GM18907 (cell line): ENCODE results near the gene HLA-DQA1.
"Not testable (repeated sequence)": the region's sequence is repeated elsewhere in the genome, so short reads cannot be mapped to it uniquely, and the experiment has no call there.

ENCODE experiments used
- ATAC-seq: cut with Tn5 transposase; IDR thresholded peaks from one replicate; pipeline ENCODE4 v1.9.1; 2021; ENCODE audit warnings: mild to moderate bottlenecking, moderate library complexity; ENCODE audit not compliant: unreplicated experiment

The HLA-DQA1 gene

GRCh38 chr6:32657819-32658218 is 20.6 kb downstream of the HLA-DQA1 start:
- ATAC-seq: not testable (repeated sequence)

- ATAC-seq: no peak
Observed at GRCh38 chr6:32658268-32658897, 21.2 kb downstream of the HLA-DQA1 start.

- no peak for ATAC-seq
Observed at GRCh38 chr6:32659856-32660595, 22.8 kb downstream of the HLA-DQA1 start.

- no peak for ATAC-seq
Observed at GRCh38 chr6:32662099-32662498, 24.9 kb downstream of the HLA-DQA1 start.

GRCh38 chr6:32662836-32663235 is 25.6 kb downstream of the HLA-DQA1 start:
- ATAC-seq: no peak

GRCh38 chr6:32664354-32664753 is 27.1 kb downstream of the HLA-DQA1 start:
- ATAC-seq: no peak

GRCh38 chr6:32664827-32665362 is 27.7 kb downstream of the HLA-DQA1 start:
- ATAC-seq: no peak

GRCh38 chr6:32665661-32666060 is 28.5 kb downstream of the HLA-DQA1 start:
- no peak for ATAC-seq

- peak; percentile 63 for ATAC-seq
Observed at GRCh38 chr6:32666420-32667300, 29.5 kb downstream of the HLA-DQA1 start, which contains the start of gene HLA-DQB1. HLA-DQB1 (minus strand) TSS chr6:32666657; CDS start chr6:32666607, 50 bp downstream.

GRCh38 chr6:32668226-32668747 is 31.1 kb downstream of the HLA-DQA1 start:
- peak; percentile 67 for ATAC-seq

GRCh38 chr6:32669240-32669639 is 32.0 kb downstream of the HLA-DQA1 start:
- no peak for ATAC-seq

- ATAC-seq: no peak
Observed at GRCh38 chr6:32669893-32670292, 32.7 kb downstream of the HLA-DQA1 start.

- ATAC-seq: not testable (repeated sequence)
Observed at GRCh38 chr6:32671908-32672307, 34.7 kb downstream of the HLA-DQA1 start.

GRCh38 chr6:32674123-32674522 is 36.9 kb downstream of the HLA-DQA1 start:
- not testable (repeated sequence) for ATAC-seq

GRCh38 chr6:32679492-32679891 is 42.3 kb downstream of the HLA-DQA1 start:
- no peak for ATAC-seq

GRCh38 chr6:32680055-32680454 is 42.8 kb downstream of the HLA-DQA1 start:
- no peak for ATAC-seq

- ATAC-seq: no peak
Observed at GRCh38 chr6:32684246-32684645, 47.0 kb downstream of the HLA-DQA1 start.

- peak; percentile 82 for ATAC-seq
Observed at GRCh38 chr6:32685603-32686002, 48.4 kb downstream of the HLA-DQA1 start.

GRCh38 chr6:32689531-32690501 is 52.6 kb downstream of the HLA-DQA1 start:
- peak; percentile 46 for ATAC-seq

- ATAC-seq: no peak
Observed at GRCh38 chr6:32692019-32692418, 54.8 kb downstream of the HLA-DQA1 start.
